Esophagus (tissue), 2 donors: ENCODE data around the gene RIMKLB. TPM values are rescaled to one million over a fixed set of nuclear protein-coding genes. Genes with fewer than 3 reads are reported as not detected.
"Not testable (repeated sequence)": the region's sequence is repeated elsewhere in the genome, so short reads cannot be mapped to it uniquely, and the experiment has no call there.

Source experiments
- H3K27ac ChIP-seq, 2 donors: one replicate each; pipeline ENCODE4 v1.5.1; 2013; ENCODE audit warnings: low read depth in 2 of 2, mild to moderate bottlenecking in 2 of 2, inconsistent platforms in 1 of 2, low read length in 1 of 2, moderate library complexity in 1 of 2
- H3K27me3 ChIP-seq, 2 donors: one replicate each; pipeline ENCODE4 v1.6.1; 2013; ENCODE audit warnings: low read length in 2 of 2, control low read depth in 1 of 2, mild to moderate bottlenecking in 1 of 2; ENCODE audit not compliant: insufficient read depth in 2 of 2, control insufficient read depth in 1 of 2
- H3K36me3 ChIP-seq, 2 donors: one replicate each; pipeline ENCODE4 v1.6.1; 2013; ENCODE audit warnings: low read length in 1 of 2; ENCODE audit not compliant: control insufficient read depth in 2 of 2, insufficient read depth in 2 of 2
- H3K4me1 ChIP-seq, 2 donors: one replicate each; pipeline ENCODE4 v1.6.1; 2013; ENCODE audit warnings: low read length in 1 of 2; ENCODE audit not compliant: control insufficient read depth in 2 of 2, insufficient read depth in 2 of 2
- H3K4me3 ChIP-seq, 2 donors: one replicate each; pipeline ENCODE4 v1.5.1; 2013; ENCODE audit warnings: low read length in 2 of 2, mild to moderate bottlenecking in 2 of 2, low read depth in 1 of 2, moderate library complexity in 1 of 2
- H3K9me3 ChIP-seq, 2 donors: one replicate each; pipeline ENCODE4 v1.6.1; 2013; ENCODE audit warnings: mild to moderate bottlenecking in 2 of 2, low read depth in 1 of 2, low read length in 1 of 2, moderate library complexity in 1 of 2; ENCODE audit not compliant: control insufficient read depth in 2 of 2, insufficient read depth in 1 of 2
- WGBS, 2 donors: extraction: QIAGEN DNeasy Blood & Tissue Kit; methylation state at CpG; one replicate each; pipeline ENCODE4 v1.1.7; 2013; 5-methylcytosine and 5-hydroxymethylcytosine counted together
- polyA plus RNA-seq, 2 donors: library from polyadenylated mRNA; stranded (reverse); fragments of 200-250 nt; gene quantifications; one replicate each; pipeline ENCODE4 v1.2.3, GENCODE V29; 2013
- donor health status: healthy with polysubstance abuse.
- donor health status: Bipolar disorder and iron deficiency.

The RIMKLB gene
- polyA plus RNA-seq, 2 donors: 11.2 to 22.5 TPM

GRCh38 chr12:8701046-8701660 is 3.4 kb downstream of the RIMKLB start:
- Histone ChIP-seq H3K4me1 (no peaks in the 10 kb centered on the region), H3K9me3 (no peaks in the 10 kb centered on the region), H3K27me3 (no peaks in the 10 kb centered on the region), H3K27ac (no peak overlapping the region), H3K36me3 (no peaks in the 10 kb centered on the region), H3K4me3 (no peak overlapping the region)
- 76 to 78% methylated on average over 6 of the region's 6 CpGs for WGBS, 2 donors

DNA sequence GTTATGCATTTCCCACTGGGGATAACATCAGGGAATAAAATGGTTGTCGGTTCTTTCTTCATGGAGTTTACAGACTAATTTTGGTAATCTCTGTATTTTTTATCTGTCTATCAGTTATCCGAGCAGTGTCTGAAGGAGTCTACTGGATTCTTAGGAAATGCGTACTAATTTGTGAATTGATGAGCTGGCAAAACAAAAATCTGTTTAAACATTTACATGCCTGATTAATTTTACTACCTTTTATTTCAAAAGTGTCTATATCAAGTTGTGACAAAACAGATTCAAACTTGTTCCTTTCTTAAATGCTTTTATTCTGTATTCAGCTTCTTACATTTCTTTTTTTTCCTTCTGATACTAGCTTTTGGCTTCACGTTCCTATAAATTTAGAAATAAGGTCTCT is 4.4 kb downstream of the RIMKLB start:
- Histone ChIP-seq H3K36me3 (no peaks in the 10 kb centered on the region), H3K9me3 (no peaks in the 10 kb centered on the region), H3K4me1 (peaks cover 0 to under 1% of the 10 kb centered on the region in 2 donors), H3K27me3 (no peaks in the 10 kb centered on the region), H3K4me3 (no peak overlapping the region), H3K27ac (no peak overlapping the region)
- WGBS, 2 donors: 51 to 63% methylated on average over 4 of the region's 4 CpGs

DNA sequence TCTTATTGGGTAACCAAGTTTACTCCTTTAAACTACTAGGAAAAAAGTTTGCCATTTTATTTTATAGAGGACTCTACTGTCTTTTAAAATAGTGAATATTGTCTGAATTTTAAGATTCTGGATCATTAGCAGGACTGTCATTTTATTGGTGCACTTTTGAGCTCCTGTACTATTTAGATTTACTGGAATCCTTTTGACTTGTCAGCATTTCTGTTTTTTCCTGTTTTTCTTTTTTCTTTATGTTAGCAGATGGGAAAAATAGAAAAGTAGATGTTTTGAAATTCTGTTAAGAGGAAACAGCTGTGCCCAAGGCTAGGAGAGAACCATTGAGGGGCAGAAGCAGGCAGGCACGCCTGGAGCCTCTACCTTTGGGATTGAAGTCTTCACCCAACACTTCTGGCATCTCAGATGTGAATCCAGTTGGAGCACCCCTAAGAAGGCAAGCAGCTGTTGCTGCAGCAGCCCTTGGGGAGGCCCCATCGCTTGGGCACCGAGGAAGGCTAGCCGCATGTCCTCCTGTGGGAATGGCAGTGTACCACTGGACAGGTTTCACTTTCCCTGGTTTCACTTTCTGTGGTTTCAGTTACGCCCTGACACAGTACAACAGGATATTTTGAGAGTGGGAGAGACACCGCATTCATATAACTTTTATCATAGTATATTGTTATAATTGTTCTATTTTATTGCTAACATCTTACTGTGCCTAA is 11.5 kb downstream of the RIMKLB start:
- peak overlapping the region in 1 of 2 donors; percentile 22 for H3K27ac ChIP-seq

DNA sequence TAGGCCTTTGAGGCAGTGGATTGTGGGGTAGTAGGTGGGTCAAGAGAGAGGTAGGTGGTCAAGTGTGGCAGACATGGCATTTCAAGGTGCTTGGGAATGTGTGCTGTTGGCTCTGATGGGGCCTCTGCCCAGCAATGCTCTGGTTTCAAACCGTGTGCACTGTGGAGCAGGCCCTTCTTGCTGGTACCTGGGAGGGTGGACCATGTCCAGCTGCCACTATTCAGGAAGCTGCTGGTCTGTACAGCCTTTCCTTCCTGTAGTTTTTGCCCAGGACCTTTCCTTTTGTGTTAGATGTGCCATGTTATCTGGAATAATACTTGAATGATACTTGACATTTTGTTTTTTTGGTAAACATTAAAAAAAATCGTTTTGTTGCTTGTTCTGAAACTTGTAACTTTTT is 14.8 kb downstream of the RIMKLB start:
- Histone ChIP-seq H3K9me3 (no peaks in the 10 kb centered on the region), H3K4me1 (no peaks in the 10 kb centered on the region), H3K4me3 (no peak overlapping the region), H3K27ac (no peak overlapping the region), H3K27me3 (no peaks in the 10 kb centered on the region), H3K36me3 (no peaks in the 10 kb centered on the region)
- 36 to 61% methylated on average over 2 of the region's 2 CpGs for WGBS, 2 donors

More for the DNA sequence above, 11.5 kb downstream of the RIMKLB start:
- H3K36me3 ChIP-seq: no peaks in the 10 kb centered on the region
- H3K27me3 ChIP-seq: no peaks in the 10 kb centered on the region
- H3K9me3 ChIP-seq: no peaks in the 10 kb centered on the region
- 55 to 64% methylated on average over 6 of the region's 6 CpGs for WGBS, 2 donors
- H3K4me1 ChIP-seq: peaks cover 0 to 3% of the 10 kb centered on the region in 2 donors
- H3K4me3 ChIP-seq: peak overlapping the region in 1 of 2 donors; percentile 26

DNA sequence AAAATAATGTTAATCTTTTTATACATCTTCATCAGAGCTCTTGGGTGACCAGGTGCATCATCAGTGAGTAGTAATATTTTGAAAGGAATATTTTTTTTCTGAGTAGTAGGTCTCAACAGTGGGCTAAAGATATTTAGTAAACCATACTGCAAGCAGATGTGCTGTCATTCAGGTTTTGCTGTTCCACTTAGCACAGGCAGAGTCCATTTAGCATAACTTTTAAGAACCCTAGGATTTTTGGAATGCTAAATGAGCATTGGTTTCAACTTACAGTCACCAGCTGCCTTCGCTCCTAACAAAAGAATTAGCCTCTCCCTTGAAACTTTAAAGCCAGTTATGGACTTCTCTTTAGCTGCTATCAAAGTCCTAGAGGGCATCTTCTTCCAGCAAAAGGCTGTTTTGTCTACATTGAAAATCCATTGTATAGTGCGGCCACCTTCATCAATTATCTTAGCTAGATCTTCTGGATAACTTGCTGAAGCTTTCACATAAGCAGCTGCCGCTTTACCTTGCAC is 24.6 kb downstream of the RIMKLB start:
- Histone ChIP-seq H3K36me3 (no peaks in the 10 kb centered on the region), H3K27me3 (no peaks in the 10 kb centered on the region), H3K4me1 (no peaks in the 10 kb centered on the region), H3K4me3 (no peak overlapping the region), H3K27ac (no peak overlapping the region), H3K9me3 (no peaks in the 10 kb centered on the region)
- WGBS, 2 donors: 89 to 96% methylated on average over 3 of the region's 3 CpGs

- WGBS, 2 donors: 84 to 85% methylated on average over 3 of the region's 3 CpGs
- H3K27me3 ChIP-seq: no peaks in the 10 kb centered on the region
- no peak overlapping the region for H3K27ac ChIP-seq
- no peaks in the 10 kb centered on the region for H3K4me1 ChIP-seq
- no peak overlapping the region for H3K4me3 ChIP-seq
- H3K36me3 ChIP-seq: no peaks in the 10 kb centered on the region
- no peaks in the 10 kb centered on the region for H3K9me3 ChIP-seq
Observed at GRCh38 chr12:8734873-8735381, 37.1 kb downstream of the RIMKLB start.

DNA sequence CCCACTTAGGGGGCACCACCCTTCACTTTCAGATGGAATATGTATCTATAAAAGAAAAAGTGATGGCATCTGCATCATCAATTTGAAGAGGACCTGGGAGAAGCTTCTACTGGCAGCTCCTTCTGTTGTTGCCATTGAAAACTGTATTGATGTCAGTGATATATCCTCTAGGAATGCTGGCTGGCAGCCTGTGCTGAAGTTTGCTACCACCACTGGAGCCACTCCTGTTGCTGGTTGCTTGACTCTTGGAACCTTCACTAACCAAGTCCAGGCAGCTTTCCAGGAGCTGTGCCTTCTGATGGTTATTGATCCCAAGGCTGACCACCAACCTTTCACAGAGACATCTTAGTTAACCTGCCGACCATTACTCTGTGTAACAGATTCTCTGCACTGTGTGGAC is 44.7 kb downstream of the RIMKLB start:
- Histone ChIP-seq H3K36me3 (no peaks in the 10 kb centered on the region), H3K27me3 (no peaks in the 10 kb centered on the region), H3K9me3 (no peaks in the 10 kb centered on the region), H3K4me1 (peaks cover 0 to 5% of the 10 kb centered on the region in 2 donors), H3K27ac (no peak overlapping the region), H3K4me3 (no peak overlapping the region)
- WGBS, 2 donors: 87 to 91% methylated on average over 1 of the region's 1 CpG

DNA sequence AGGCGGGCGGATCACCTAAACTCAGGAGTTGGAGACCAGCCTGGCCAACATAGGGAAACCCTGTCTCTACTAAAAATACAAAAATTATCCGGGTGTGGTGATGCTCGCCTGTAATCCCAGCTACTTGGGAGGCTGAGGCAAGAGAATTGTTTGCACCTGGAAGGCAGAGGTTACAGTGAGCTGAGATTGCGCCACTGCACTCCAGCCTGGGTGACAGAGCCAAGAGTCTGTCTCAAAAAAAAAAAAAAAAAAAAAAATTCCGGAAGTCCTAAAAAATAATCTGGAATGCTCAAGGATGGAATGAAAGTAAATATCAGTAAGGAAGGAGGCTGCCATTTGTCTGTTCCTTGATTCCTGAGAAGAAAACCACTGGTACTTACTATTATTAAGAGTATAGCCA is 45.3 kb downstream of the RIMKLB start:
- H3K36me3 ChIP-seq, H3K9me3 ChIP-seq, H3K4me3 ChIP-seq, H3K27ac ChIP-seq, H3K4me1 ChIP-seq, H3K27me3 ChIP-seq: not testable (repeated sequence)
- WGBS, 2 donors: 93 to 94% methylated on average over 6 of the region's 6 CpGs

DNA sequence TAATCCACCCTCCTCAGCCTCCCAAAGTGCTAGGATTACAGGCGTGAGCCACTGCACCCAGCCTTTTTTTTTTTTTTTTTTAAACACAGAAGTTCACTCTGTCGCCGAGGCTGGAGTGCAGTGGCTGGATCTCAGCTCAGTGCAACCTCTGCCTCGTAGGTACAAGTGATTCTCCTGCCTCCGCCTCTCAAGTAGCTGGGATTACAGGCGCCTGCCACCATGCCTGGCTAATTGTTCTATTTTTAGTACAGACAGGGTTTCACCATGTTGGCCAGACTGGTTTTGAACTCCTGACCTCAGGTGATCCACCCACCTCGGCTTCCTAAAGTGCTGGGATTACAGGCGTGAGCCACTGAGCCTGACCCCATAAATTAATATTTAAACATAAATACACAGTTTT is 47.8 kb downstream of the RIMKLB start:
- H3K4me3 ChIP-seq: not testable (repeated sequence)

More for the DNA sequence above, 47.8 kb downstream of the RIMKLB start:
- H3K4me1 ChIP-seq, H3K27ac ChIP-seq, H3K27me3 ChIP-seq, H3K9me3 ChIP-seq, H3K36me3 ChIP-seq: not testable (repeated sequence)
- 87 to 89% methylated on average over 8 of the region's 8 CpGs for WGBS, 2 donors
